VCaP (cell line): Measurements from ENCODE around the gene ADCY7.

Experiments used
- H3K27ac ChIP-seq: fragments of 450-650 bp; 2 replicates; pipeline ENCODE4 v1.5.1; 2017
- TF ChIP-seq, protein P1 (sequence below): fragments of 450-650 bp; conservative IDR thresholded peaks from 2 replicates; pipeline ENCODE4 v1.5.1; 2017; ENCODE audit warnings: mild to moderate bottlenecking, moderate library complexity

Gene ADCY7

DNA sequence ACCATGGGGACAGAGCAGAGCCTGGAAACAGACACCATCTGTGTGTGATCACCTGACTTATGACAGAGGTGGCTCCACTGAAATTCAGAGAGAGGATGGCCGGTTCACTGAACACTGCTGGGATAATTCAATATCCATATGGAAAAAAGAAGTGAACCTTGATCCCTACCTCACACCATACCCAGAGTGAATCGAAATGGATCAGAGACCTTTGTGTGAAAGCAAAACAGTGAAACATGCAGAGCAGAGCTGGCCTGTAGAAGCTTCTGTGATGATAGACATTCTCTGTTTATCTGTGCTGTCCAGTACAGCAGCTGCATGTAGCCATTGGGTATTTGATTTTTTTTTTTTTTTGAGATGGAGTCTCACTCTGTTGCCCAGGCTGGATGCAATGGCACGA, 20.3 kb downstream of the ADCY7 start:
- no peak overlapping the region for H3K27ac ChIP-seq
- TF ChIP-seq, protein P1, sequence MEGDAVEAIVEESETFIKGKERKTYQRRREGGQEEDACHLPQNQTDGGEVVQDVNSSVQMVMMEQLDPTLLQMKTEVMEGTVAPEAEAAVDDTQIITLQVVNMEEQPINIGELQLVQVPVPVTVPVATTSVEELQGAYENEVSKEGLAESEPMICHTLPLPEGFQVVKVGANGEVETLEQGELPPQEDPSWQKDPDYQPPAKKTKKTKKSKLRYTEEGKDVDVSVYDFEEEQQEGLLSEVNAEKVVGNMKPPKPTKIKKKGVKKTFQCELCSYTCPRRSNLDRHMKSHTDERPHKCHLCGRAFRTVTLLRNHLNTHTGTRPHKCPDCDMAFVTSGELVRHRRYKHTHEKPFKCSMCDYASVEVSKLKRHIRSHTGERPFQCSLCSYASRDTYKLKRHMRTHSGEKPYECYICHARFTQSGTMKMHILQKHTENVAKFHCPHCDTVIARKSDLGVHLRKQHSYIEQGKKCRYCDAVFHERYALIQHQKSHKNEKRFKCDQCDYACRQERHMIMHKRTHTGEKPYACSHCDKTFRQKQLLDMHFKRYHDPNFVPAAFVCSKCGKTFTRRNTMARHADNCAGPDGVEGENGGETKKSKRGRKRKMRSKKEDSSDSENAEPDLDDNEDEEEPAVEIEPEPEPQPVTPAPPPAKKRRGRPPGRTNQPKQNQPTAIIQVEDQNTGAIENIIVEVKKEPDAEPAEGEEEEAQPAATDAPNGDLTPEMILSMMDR, result no peak

DNA sequence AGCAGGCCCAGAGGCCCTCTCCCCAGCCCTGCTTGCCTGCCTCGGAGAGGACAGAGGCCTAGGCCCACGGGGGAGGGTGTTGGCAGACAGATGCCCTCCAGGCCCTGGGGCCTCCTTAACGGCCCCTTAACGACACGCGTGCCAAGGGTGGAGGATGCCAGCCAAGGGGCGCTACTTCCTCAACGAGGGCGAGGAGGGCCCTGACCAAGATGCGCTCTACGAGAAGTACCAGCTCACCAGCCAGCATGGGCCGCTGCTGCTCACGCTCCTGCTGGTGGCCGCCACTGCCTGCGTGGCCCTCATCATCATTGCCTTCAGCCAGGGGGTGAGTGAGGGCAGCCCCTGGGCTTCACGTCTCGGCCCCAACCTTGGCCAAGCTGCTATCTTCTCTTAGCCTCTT, 21.7 kb downstream of the ADCY7 start:
- TF ChIP-seq, protein P1, result no peak
- H3K27ac ChIP-seq, result no peak overlapping the region

DNA sequence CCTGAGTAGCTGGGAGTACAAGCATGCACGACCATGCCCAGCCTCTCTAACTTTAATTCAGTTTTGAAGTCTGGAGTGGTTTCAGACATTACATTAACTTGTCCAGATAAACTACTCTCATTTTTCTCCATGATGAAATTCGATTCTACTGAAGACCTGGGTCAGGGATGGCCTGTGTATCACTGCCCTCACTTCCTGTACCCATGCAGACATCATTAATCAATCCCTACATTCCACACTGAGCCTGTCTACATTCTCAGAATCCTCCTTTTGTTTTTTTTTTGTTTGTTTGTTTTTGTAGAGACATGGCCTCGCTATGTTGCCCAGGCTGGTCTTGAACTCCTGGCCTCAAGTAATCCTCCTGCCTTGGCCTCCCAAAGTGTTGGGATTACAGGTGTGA, 22.6 kb downstream of the ADCY7 start:
- no peak overlapping the region for H3K27ac ChIP-seq
- TF ChIP-seq, protein P1, result no peak

DNA sequence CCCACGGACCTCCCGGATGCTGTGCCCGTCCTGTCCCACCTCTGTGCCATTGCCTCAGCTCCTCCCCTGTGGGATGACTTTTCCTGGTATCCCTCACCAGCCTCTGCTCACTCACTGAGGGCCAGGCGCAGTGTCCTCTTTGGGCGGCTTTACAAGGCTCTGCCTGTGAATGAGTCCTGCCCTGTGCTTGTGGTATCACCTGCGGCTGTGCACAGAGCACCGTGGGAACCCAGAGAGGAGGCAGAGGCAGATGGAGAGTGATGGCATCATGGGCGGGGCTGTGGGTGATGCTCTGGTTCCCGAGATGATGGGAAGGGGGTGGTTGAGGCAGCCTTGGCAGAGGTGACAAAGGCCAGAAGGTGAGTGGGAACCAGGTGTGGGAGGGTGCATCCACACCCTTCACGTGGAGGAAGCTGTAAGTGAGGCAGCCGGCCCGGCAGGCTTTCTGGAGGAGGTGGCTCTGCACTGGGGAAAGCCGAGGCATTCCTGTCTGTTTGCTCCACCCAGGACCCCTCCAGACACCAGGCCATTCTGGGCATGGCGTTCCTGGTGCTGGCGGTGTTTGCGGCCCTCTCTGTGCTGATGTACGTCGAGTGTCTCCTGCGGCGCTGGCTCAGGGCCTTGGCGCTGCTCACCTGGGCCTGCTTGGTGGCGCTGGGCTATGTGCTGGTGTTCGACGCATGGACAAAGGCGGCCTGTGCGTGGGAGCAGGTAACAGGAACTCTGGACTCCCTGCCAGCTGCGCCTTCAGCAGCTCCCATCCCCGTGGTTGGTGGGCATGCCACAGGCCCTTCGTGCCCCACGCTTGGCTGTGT, 23.8 kb downstream of the ADCY7 start:
- TF ChIP-seq, protein P1, result no peak
- no peak overlapping the region for H3K27ac ChIP-seq

DNA sequence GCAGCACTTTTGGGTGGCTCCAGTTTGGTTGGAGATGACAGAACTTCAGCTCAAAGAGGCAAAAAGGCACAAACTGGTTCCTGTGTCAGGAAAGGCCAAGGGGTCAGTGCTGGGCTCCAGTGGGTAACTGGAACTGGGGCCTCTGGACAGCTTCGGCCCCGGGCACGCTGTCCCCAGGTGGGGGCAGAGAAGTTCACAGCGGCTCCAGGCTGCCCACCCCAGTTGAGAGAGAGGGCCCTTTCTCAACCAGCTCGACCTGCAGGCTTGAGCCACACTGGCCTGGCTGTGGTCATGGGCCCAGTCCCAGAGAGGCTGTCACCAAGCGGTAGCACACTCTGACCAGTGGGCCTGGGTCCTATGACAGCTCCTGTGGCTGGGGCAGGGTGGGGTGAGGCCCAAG, 24.5 kb downstream of the ADCY7 start:
- H3K27ac ChIP-seq, result no peak overlapping the region

DNA sequence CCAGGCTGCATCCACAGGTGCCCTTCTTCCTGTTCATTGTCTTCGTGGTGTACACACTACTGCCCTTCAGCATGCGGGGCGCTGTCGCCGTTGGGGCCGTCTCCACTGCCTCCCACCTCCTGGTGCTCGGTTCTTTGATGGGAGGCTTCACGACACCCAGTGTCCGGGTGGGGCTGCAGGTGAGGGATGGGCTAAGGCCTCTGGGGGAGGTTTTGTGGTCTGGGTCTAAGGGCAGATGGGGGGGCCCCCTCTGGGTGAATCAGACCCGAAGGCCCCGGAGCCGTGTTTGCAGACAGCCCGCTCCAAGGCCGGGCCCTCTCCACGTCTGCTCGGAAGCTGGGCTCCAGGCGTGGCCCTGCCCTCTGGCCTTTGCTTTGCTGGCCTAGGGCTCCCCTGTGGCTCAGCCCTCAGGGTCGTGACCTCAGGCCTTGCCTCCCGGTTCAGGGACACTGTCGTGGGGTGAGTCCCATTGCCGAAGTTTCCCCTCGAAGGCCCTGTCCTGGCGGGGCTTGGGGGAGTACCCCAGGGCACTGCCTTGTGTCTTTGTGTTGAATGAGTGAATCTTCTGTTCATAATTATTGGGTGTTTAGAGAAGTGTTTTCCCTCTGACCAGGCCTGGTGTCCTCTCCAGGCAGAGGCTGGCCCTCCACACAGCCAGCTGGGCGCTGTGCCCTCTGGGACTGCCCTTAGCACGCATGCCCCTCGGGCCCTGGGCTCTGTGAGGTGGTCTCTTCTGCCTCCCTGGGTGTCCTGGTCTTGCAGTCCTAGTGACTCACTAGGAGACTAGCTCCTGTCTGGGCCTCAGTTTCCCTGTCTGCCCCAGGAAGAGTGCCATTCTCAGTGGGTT, 25.6 kb downstream of the ADCY7 start:
- no peak overlapping the region for H3K27ac ChIP-seq
- TF ChIP-seq, protein P1, result no peak

More for the DNA sequence above, 24.5 kb downstream of the ADCY7 start:
- TF ChIP-seq, protein P1, result no peak

DNA sequence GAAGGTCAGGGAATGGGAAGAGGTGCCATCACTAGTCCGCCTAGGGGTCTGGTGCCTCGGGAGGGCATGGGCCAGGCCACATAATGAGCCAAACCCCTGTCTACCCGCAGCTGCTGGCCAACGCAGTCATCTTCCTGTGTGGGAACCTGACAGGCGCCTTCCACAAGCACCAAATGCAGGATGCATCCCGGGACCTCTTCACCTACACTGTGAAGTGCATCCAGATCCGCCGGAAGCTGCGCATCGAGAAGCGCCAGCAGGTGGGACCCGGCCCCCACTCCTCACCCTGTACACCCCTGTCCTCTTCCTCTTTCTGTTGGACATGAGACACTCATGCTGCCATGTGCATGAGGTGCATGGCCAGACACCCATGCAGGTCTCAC, 26.2 kb downstream of the ADCY7 start:
- TF ChIP-seq, protein P1, result no peak
- H3K27ac ChIP-seq, result no peak overlapping the region
